Measurements from ENCODE around the gene NDFIP1.

Gene NDFIP1

DNA sequence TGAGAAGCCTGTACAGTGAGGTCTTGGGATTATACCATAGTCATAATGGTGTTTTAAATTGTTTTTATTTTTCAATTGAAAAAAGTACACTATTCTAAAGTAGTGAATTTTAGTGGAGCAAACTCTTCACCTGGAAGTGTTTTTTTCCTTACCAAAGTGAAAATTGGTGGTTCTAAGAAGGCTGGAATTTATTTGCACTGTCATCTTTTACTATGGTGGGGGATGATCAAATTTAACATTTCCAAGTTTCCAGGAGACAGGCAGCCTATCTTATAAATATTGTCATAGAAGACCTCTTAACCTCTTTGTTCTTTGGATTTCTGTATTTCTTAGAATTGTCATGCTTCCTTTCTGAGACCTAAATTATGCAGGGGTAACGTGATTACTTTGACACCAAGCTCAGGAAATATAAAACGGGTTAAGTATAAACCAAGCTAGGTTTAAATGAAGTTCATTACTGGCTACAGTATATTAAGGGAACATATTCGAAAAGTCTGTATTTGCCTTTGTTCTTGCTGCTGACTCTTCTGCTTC, 20.2 kb downstream of the NDFIP1 start:
- TF ChIP-seq, protein P1, sequence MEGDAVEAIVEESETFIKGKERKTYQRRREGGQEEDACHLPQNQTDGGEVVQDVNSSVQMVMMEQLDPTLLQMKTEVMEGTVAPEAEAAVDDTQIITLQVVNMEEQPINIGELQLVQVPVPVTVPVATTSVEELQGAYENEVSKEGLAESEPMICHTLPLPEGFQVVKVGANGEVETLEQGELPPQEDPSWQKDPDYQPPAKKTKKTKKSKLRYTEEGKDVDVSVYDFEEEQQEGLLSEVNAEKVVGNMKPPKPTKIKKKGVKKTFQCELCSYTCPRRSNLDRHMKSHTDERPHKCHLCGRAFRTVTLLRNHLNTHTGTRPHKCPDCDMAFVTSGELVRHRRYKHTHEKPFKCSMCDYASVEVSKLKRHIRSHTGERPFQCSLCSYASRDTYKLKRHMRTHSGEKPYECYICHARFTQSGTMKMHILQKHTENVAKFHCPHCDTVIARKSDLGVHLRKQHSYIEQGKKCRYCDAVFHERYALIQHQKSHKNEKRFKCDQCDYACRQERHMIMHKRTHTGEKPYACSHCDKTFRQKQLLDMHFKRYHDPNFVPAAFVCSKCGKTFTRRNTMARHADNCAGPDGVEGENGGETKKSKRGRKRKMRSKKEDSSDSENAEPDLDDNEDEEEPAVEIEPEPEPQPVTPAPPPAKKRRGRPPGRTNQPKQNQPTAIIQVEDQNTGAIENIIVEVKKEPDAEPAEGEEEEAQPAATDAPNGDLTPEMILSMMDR (conservative IDR thresholded peaks at IDR 0.05; ENCODE audit: low read length) = no peak
- no peak for DNase-seq (ENCODE audit: low read depth)
- peak overlapping the region; percentile 57 for H3K4me3 ChIP-seq (ENCODE audit: low read length)

DNA sequence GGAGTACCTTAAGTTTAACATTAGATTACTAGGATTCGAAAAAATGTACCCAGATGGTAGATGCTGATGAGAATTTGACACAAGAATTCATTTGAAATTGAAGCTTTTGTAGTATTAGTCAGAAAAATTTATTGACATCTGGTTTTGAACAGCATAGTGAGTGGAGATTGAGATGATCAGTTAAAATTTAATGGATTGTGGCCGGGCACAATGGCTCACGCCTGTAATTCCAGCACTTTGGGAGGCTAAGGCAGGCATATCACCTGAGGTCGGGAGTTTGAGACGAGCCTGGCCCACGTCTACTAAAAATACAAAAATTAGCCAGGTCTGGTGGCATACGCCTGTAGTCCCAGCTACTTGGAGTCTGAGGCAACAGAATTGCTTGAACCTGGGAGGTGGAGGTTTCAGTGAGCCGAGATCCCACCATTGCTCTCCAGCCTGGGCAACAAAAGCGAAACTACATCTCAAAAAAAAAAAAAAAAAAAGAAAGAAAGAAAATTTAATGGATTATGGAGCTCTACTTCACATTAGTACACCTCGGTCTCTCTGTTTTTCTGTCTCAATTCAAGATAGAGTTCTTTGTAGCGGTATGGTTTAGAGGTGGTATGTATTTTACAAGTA, 21.0 kb downstream of the NDFIP1 start:
- DNase-seq (ENCODE audit: low read depth) = no peak
- TF ChIP-seq, protein P1 (conservative IDR thresholded peaks at IDR 0.05; ENCODE audit: low read length) = no peak

DNA sequence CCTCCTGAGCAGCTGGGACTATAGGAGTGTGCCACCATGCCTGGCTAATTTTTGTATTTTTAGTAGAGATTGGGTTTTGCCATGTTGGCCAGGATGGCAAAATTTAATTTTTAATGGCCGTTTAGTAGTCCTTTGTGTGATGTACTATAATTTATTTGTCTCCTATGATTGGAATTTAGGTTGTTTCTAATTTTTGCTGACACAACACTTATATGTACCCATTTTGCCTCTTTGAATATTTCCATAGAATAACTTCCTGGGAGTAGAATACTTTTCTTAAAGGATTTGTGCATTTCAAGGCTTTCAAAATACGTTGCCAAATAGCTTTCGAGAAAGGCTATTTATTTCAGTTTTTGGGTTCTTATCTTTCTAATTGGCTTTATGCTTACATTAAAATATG, 22.8 kb downstream of the NDFIP1 start:
- TF ChIP-seq, protein P1 (conservative IDR thresholded peaks at IDR 0.05; ENCODE audit: low read length) = no peak
- no peak for DNase-seq (ENCODE audit: low read depth)
- H3K4me3 ChIP-seq (ENCODE audit: low read length) = no peak overlapping the region

More for the DNA sequence above, 21.0 kb downstream of the NDFIP1 start:
- H3K4me3 ChIP-seq (ENCODE audit: low read length) = peak overlapping the region; percentile 57

DNA sequence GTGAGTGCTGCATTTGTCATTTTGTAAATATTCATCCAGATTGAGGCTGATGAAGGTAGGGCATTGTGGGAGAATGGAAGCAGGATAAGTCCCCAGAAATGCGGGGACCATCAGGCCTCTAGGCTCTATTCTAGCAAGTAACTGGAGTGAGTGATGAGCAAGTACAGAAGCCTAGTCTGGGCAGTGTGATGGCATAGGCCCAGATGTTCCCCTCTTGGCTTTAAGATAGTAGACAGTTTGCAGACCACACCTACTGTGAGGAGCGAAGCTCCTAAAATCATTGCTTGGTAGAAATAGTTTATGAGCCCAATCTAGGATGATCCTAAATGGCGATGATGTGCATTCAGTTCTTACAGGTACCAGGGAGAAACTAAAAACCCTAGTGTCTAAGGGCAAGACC, 24.3 kb downstream of the NDFIP1 start:
- no peak overlapping the region for H3K4me3 ChIP-seq (ENCODE audit: low read length)
- TF ChIP-seq, protein P1 (conservative IDR thresholded peaks at IDR 0.05; ENCODE audit: low read length) = no peak
- no peak for DNase-seq (ENCODE audit: low read depth)

DNA sequence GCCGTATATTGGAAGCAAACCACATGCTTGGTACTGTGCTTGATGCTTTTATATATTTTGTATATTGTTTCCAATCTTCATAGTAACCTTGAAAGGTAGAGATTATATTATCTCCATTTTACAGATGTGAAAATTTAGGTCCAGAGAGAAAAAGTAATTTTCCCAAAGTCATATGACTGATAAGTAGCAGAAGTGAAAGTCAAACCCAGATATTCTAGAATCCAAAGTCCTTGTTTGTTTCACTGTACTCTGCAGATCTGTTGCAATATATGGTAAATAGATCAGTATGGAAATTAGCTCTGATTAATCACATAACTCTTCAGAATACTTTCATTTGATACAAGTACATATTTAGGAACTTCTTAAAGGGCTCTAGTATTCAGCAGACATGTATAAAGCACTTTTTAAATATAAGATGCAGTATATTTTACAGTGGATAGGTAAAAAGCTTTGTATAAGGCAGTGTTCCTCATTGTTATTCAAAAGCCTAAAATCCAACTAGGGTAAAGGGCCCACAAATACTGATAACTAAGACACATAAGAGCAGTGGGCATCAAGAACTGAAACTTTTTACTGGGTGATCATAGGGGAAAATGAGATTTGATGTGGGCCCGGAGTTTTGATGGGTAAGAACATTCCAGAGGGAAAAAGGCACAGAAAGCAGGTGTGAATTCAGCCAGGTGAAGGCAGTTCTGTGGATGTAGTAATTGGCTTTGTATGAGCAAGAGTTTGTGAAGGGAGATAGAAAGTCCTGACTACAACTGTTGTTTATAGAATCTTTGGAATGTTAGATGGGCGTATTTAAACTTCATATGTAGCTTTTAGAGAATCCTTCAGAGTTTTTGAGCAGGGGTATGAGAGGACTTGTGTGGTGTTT, 25.0 kb downstream of the NDFIP1 start:
- TF ChIP-seq, protein P1 (conservative IDR thresholded peaks at IDR 0.05; ENCODE audit: low read length) = no peak
- DNase-seq (ENCODE audit: low read depth) = no peak
- H3K4me3 ChIP-seq (ENCODE audit: low read length) = no peak overlapping the region

DNA sequence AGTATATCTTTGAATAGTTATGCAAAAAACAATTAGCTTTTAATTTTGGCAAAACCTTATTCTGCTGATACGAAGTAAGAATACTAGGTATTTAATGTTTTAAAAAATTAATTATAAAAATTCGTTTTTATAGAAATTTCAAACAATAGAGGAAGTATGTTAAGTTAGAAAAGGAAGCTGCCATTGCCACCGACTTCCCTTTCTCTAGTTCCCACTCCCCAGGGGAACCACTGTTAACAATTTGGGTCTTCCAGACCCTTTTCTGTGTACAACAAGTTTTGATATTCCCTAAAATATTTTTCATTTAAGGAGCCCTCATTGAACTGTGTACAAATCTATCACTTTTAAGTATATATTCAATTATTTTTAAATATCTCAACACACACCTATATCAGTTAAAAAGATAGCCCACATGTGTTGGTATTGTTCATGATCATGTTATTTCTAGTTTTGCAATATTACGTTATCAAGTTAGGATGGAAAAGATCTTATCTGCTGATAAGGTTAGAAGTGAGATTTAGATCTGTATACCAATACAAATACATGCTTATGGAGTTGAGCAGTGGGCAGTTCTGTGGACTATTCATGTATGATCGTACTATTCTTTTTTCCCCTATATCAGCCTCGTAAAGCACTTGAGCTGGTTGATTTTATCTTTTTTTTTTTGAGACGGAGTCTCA, 25.9 kb downstream of the NDFIP1 start:
- TF ChIP-seq, protein P1 (conservative IDR thresholded peaks at IDR 0.05; ENCODE audit: low read length) = no peak
- no peak overlapping the region for H3K4me3 ChIP-seq (ENCODE audit: low read length)
- DNase-seq (ENCODE audit: low read depth) = no peak
